ENCODE measurements around the gene CD5L. TPM values are rescaled to one million over a fixed set of nuclear protein-coding genes. Genes with fewer than 3 reads are reported as not detected.

The CD5L gene
- total and polyA plus RNA-seq, 2 of the 13 experiments (the other 11 are each of a cell fraction or from before 2014, with no cell fraction given): not detected

DNA sequence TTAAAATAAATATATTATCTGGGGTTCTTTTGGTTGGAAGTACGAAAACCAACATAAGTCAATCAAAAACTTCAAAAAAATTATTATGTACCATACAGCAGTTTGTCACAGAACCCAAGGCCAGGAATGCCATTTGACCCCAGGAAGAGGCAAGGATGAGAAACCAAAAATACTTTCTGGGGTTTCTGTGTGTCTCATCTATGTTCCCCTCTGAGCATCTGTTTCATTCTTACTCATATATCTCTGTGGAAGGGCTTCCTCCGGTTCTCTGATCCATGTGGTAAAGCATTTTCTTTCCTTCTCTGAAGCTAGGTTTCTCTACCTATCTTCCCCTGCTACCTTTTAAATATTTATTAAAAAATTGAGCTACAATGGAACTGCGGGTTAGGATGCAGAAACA lies 11.9 kb downstream of the CD5L start:
- in situ Hi-C loops (cut with HindIII; ENCODE audit: extremely low pct_ligation_motif_present, low pct_unique_long_range_greater_than_20kb): no loop called here
- ATAC-seq (no peak), DNase-seq (ENCODE audit: low spot score) (no peak), FAIRE-seq (no peak)
- ChIA-PET CTCF (ENCODE audit: low intra/inter-chr PET ratio, low total read pairs) (no interaction called here), POLR2A (no interaction called here)
- TF ChIP-seq GTF2F1 (IDR thresholded peaks at IDR 0.05; ENCODE audit: low read length) (no peak), HNRNPL (IDR thresholded peaks at IDR 0.05; ENCODE audit: low read depth, low read length) (no peak), TARDBP (CRISPR knock-in tag; IDR thresholded peaks at IDR 0.05) (no peak), ZNF543 (CRISPR knock-in tag; IDR thresholded peaks at IDR 0.05) (no peak), ZNF629 (CRISPR knock-in tag; conservative IDR thresholded peaks at IDR 0.05) (no peak), ZNF136 (CRISPR knock-in tag; IDR thresholded peaks at IDR 0.05; ENCODE audit: low read depth) (no peak), ELF1 (CRISPR knock-in tag; IDR thresholded peaks at IDR 0.05) (no peak)
- TF ChIP-seq, protein P1, sequence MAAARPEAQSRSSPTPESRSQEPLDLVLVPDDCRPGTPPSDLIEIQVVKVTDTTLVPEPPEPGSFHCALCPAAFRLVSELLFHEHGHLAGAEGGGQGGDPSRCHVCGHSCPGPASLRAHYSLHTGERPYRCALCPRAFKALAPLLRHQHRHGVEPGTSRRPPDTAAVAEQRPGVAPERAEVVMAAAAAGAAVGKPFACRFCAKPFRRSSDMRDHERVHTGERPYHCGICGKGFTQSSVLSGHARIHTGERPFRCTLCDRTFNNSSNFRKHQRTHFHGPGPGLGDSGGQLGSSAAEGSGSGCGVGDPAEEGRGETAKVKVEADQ (CRISPR knock-in tag; IDR thresholded peaks at IDR 0.05; ENCODE audit: borderline replicate concordance): no peak
- TF ChIP-seq, protein P2, sequence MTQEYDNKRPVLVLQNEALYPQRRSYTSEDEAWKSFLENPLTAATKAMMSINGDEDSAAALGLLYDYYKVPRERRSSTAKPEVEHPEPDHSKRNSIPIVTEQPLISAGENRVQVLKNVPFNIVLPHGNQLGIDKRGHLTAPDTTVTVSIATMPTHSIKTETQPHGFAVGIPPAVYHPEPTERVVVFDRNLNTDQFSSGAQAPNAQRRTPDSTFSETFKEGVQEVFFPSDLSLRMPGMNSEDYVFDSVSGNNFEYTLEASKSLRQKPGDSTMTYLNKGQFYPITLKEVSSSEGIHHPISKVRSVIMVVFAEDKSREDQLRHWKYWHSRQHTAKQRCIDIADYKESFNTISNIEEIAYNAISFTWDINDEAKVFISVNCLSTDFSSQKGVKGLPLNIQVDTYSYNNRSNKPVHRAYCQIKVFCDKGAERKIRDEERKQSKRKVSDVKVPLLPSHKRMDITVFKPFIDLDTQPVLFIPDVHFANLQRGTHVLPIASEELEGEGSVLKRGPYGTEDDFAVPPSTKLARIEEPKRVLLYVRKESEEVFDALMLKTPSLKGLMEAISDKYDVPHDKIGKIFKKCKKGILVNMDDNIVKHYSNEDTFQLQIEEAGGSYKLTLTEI (CRISPR knock-in tag; conservative IDR thresholded peaks at IDR 0.05): no peak
- Histone ChIP-seq H3K27ac (ENCODE audit: extremely low read length, insufficient read depth, low read length) (no peak overlapping the region), H3K4me2 (ENCODE audit: low read depth, low read length) (no peak overlapping the region), H3K27me3 (ENCODE audit: control insufficient read depth in 1 of 2, insufficient read depth in 2 of 2, low read length in 2 of 2) (no peaks in the 10 kb centered on the region), H3K9ac (ENCODE audit: insufficient read depth, low read depth, low read length) (no peak overlapping the region), H3K9me3 (ENCODE audit: low read length) (no peaks in the 10 kb centered on the region), H4K20me1 (ENCODE audit: insufficient read depth, low read length) (no peaks in the 10 kb centered on the region), H3K4me1 (ENCODE audit: insufficient read depth, low read length) (no peaks in the 10 kb centered on the region), H3K4me3 (replicated peaks in 1 of 3; ENCODE audit: insufficient read depth in 1 of 3, low read depth in 2 of 3, low read length in 3 of 3) (no peak overlapping the region), H3K36me3 (replicated peaks in 1 of 2; ENCODE audit: control insufficient read depth in 1 of 2, insufficient read depth in 2 of 2, low read length in 2 of 2) (no peaks in the 10 kb centered on the region), H3K79me2 (ENCODE audit: insufficient read depth, low read length) (no peaks in the 10 kb centered on the region), H2AFZ (ENCODE audit: low read length) (no peak overlapping the region)
- intact Hi-C loops (cut with micrococcal nuclease; ENCODE audit: unreplicated experiment): no loop called here
- WGBS (ENCODE audit: low lambda C conversion rate): 4% methylated on average over 3 of the region's 3 CpGs
- BruUV-seq (replicated peaks): no TSS peak

Measured in HepG2 (cell line).